ENCODE data around the gene HELQ. TPM values are rescaled to one million over a fixed set of nuclear protein-coding genes. Genes with fewer than 3 reads are reported as not detected.

Gene HELQ
- total RNA-seq, 1 donor: 18.0 TPM

- no peak overlapping the region for H3K4me3 ChIP-seq (ENCODE audit: low read depth, low read length)
- no peak for DNase-seq (ENCODE audit: low read depth)
- TF ChIP-seq CTCF (IDR thresholded peaks at IDR 0.05; ENCODE audit: insufficient read depth, low read length): no peak
These were observed 61.7 kb downstream of the HELQ start for GRCh38 chr4:83393908-83394307.

GRCh38 chr4:83392562-83392961 is 63.1 kb downstream of the HELQ start:
- TF ChIP-seq CTCF (IDR thresholded peaks at IDR 0.05; ENCODE audit: insufficient read depth, low read length): no peak
- H3K4me3 ChIP-seq (ENCODE audit: low read depth, low read length): no peak overlapping the region
- DNase-seq (ENCODE audit: low read depth): no peak

DNA sequence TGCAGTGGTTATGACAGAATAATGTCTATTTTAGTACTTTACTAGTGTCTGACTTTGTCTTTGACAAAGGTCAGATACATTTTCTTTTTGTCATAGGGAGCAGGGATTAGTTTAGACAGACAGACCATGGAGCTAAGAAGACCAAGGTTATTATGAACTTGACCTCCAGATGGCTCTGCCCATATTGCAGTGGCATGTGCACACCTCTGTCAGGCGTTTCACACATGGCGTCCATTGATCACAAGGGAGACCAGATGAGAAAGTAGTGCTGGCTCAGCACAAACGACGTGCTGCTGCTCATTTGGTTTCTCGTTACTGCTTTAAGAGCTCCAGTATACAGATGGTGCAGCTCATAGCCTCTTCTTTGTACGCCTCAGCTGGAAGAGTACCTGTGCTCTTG is 64.7 kb downstream of the HELQ start:
- TF ChIP-seq CTCF (IDR thresholded peaks at IDR 0.05; ENCODE audit: insufficient read depth, low read length): no peak
- no peak overlapping the region for H3K4me3 ChIP-seq (ENCODE audit: low read depth, low read length)
- DNase-seq (ENCODE audit: low read depth): no peak

- DNase-seq (ENCODE audit: low read depth): no peak
- no peak overlapping the region for H3K4me3 ChIP-seq (ENCODE audit: low read depth, low read length)
- no peak for TF ChIP-seq CTCF (IDR thresholded peaks at IDR 0.05; ENCODE audit: insufficient read depth, low read length)
These were observed 65.7 kb downstream of the HELQ start for GRCh38 chr4:83389756-83390505.

- TF ChIP-seq CTCF (IDR thresholded peaks at IDR 0.05; ENCODE audit: insufficient read depth, low read length): no peak
- H3K4me3 ChIP-seq (ENCODE audit: low read depth, low read length): no peak overlapping the region
- DNase-seq (ENCODE audit: low read depth): no peak
These were observed 66.4 kb downstream of the HELQ start for GRCh38 chr4:83389037-83389720.

DNA sequence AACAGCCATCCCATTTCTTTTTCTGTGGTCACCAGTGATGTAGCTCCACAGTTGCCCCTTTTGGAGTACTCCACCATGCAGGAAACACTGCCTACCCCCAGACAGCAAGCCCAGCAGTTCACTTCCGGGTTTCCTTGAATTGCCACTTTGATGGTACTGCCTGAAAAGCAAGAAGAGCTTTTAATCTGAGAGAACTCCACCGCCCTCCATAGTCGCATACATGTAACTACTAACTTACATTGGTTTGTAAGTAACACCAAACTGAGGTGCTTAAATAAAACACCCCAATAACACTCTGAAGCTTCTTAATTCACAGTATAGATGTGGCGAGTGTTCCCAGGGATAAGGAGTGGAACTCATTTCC is 67.3 kb downstream of the HELQ start:
- no peak overlapping the region for H3K4me3 ChIP-seq (ENCODE audit: low read depth, low read length)
- peak; percentile 11 for DNase-seq (ENCODE audit: low read depth)
- no peak for TF ChIP-seq CTCF (IDR thresholded peaks at IDR 0.05; ENCODE audit: insufficient read depth, low read length)

Data from fibroblast of the aortic adventitia (primary cell).